ENCODE measurements around the gene PI4K2B. TPM values are rescaled to one million over a fixed set of nuclear protein-coding genes. Genes with fewer than 3 reads are reported as not detected.

The PI4K2B gene
- total RNA-seq, 1 experiment from 2014 or later, result 19.3 TPM

GRCh38 chr4:25198713-25199112, 35.1 kb upstream of the PI4K2B start:
- Histone ChIP-seq H3K27me3 (ENCODE audit: insufficient read depth, low read length) (no peaks in the 10 kb centered on the region), H3K4me2 (ENCODE audit: low read length) (no peak overlapping the region), H3K79me2 (ENCODE audit: insufficient read depth, low read length) (no peaks in the 10 kb centered on the region), H4K20me1 (ENCODE audit: insufficient read depth) (no peaks in the 10 kb centered on the region), H3K9me3 (ENCODE audit: control insufficient read depth in 1 of 2, insufficient read depth in 1 of 2, low read depth in 1 of 2, low read length in 2 of 2) (no peaks in the 10 kb centered on the region), H3K27ac (ENCODE audit: low read depth, low read length) (no peak overlapping the region), H2AFZ (ENCODE audit: low read depth, low read length, poor library complexity, severe bottlenecking) (no peak overlapping the region), H3K9me2 (ENCODE audit: insufficient read depth) (no peaks in the 10 kb centered on the region), H3K36me3 (ENCODE audit: control insufficient read depth in 1 of 2, insufficient read depth in 2 of 2, low read length in 2 of 2) (no peaks in the 10 kb centered on the region), H3K4me3 (replicated peaks in 1 of 2; ENCODE audit: low read depth in 1 of 2, low read length in 2 of 2) (no peak overlapping the region), H3K4me1 (ENCODE audit: control insufficient read depth in 1 of 2, insufficient read depth in 2 of 2, low read length in 2 of 2) (no peaks in the 10 kb centered on the region), H3K9ac (ENCODE audit: low read length) (no peak overlapping the region)
- intact Hi-C loops (cut with micrococcal nuclease), result no loop called here
- ChIA-PET CTCF (interaction anchor here (0.9 kb wide), 1 partner anchor 114 kb away, joined by 4 read pairs; the partner anchor contains the start of gene ZCCHC4), RAD21 (ENCODE audit: low non-redundant PET in 1 of 2, low total read pairs in 2 of 2, uncharacterized antibody in 2 of 2, unreplicated experiment in 2 of 2) (no interaction called here), POLR2A (no interaction called here)
- no peak for TF ChIP-seq EZH2 (IDR thresholded peaks at IDR 0.05)
- no peak for TF ChIP-seq CEBPB (IDR thresholded peaks at IDR 0.05; ENCODE audit: low read depth)
- no peak for TF ChIP-seq YY1 (IDR thresholded peaks at IDR 0.05; ENCODE audit: extremely low read depth, insufficient replicate concordance, low read depth, low read length)
- TF ChIP-seq CBX3 (IDR thresholded peaks at IDR 0.05; ENCODE audit: low read depth), result no peak
- no peak for TF ChIP-seq ATF3 (IDR thresholded peaks at IDR 0.05)
- DNase-seq (ENCODE audit: low read depth, low spot score) (no peak), ATAC-seq (no peak)
- BruUV-seq (replicated peaks), result no TSS peak

GRCh38 chr4:25207997-25208396, 25.8 kb upstream of the PI4K2B start:
- H3K4me1 ChIP-seq (ENCODE audit: control insufficient read depth in 1 of 2, insufficient read depth in 2 of 2, low read length in 2 of 2), result no peaks in the 10 kb centered on the region
- H3K79me2 ChIP-seq (ENCODE audit: insufficient read depth, low read length), result no peaks in the 10 kb centered on the region
- RAD21 ChIA-PET (ENCODE audit: low non-redundant PET in 1 of 2, low total read pairs in 2 of 2, uncharacterized antibody in 2 of 2, unreplicated experiment in 2 of 2), result no interaction called here
- H3K4me3 ChIP-seq (replicated peaks in 1 of 2; ENCODE audit: low read depth in 1 of 2, low read length in 2 of 2), result no peak overlapping the region
- H3K9me3 ChIP-seq (ENCODE audit: control insufficient read depth in 1 of 2, insufficient read depth in 1 of 2, low read depth in 1 of 2, low read length in 2 of 2), result no peaks in the 10 kb centered on the region
- H3K36me3 ChIP-seq (ENCODE audit: control insufficient read depth in 1 of 2, insufficient read depth in 2 of 2, low read length in 2 of 2), result no peaks in the 10 kb centered on the region
- no peak overlapping the region for H3K27ac ChIP-seq (ENCODE audit: low read depth, low read length)
- DNase-seq (ENCODE audit: low read depth, low spot score) (no peak), ATAC-seq (no peak)
- no peaks in the 10 kb centered on the region for H4K20me1 ChIP-seq (ENCODE audit: insufficient read depth)
- CTCF ChIA-PET, result no interaction called here
- BruUV-seq (replicated peaks), result no TSS peak
- no peak overlapping the region for H3K4me2 ChIP-seq (ENCODE audit: low read length)
- no peak overlapping the region for H2AFZ ChIP-seq (ENCODE audit: low read depth, low read length, poor library complexity, severe bottlenecking)
- POLR2A ChIA-PET, result no interaction called here
- no peaks in the 10 kb centered on the region for H3K9me2 ChIP-seq (ENCODE audit: insufficient read depth)
- TF ChIP-seq JUND (IDR thresholded peaks at IDR 0.05), result no peak
- no peak for TF ChIP-seq ZBTB33 (IDR thresholded peaks at IDR 0.05; ENCODE audit: extremely low read depth, insufficient replicate concordance, low read length)
- TF ChIP-seq FOSL1 (IDR thresholded peaks at IDR 0.05; ENCODE audit: low read depth), result no peak
- no peak for TF ChIP-seq ZNF274 (IDR thresholded peaks at IDR 0.05; ENCODE audit: low read depth, low read length)
- no peak for TF ChIP-seq YY1 (IDR thresholded peaks at IDR 0.05; ENCODE audit: extremely low read depth, insufficient replicate concordance, low read depth, low read length)
- no peak for TF ChIP-seq ZFX (IDR thresholded peaks at IDR 0.05)
- no peak for TF ChIP-seq CBX3 (IDR thresholded peaks at IDR 0.05; ENCODE audit: low read depth)
- TF ChIP-seq RAD21 (IDR thresholded peaks at IDR 0.05; ENCODE audit: low read depth), result no peak
- no peak for TF ChIP-seq MAX (IDR thresholded peaks at IDR 0.05)
- no peak for TF ChIP-seq SIN3A (IDR thresholded peaks at IDR 0.05; ENCODE audit: low read depth)
- no peaks in the 10 kb centered on the region for H3K27me3 ChIP-seq (ENCODE audit: insufficient read depth, low read length)
- intact Hi-C loops (cut with micrococcal nuclease), result no loop called here
- no peak overlapping the region for H3K9ac ChIP-seq (ENCODE audit: low read length)
